HS-5 (cell line): ENCODE data around the gene LRRK1.
"Not testable (repeated sequence)": the region's sequence is repeated elsewhere in the genome, so short reads cannot be mapped to it uniquely, and the experiment has no call there.

Experiments
- DNase-seq: peaks from one replicate; pipeline ENCODE4 v3.0.0-alpha.2; 2012; ENCODE audit warnings: low read depth

LRRK1 gene

GRCh38 chr15:101092156-101092866, 173.2 kb downstream of the LRRK1 start:
- DNase-seq, result no peak

GRCh38 chr15:101092867-101093202, 173.7 kb downstream of the LRRK1 start:
- DNase-seq, result no peak

GRCh38 chr15:101093958-101094357, 174.8 kb downstream of the LRRK1 start:
- no peak for DNase-seq

GRCh38 chr15:101095796-101096406, 176.7 kb downstream of the LRRK1 start:
- DNase-seq, result not testable (repeated sequence)

- no peak for DNase-seq
Measured at GRCh38 chr15:101097111-101097510, 178.0 kb downstream of the LRRK1 start.

GRCh38 chr15:101099183-101099582, 180.0 kb downstream of the LRRK1 start:
- no peak for DNase-seq

- DNase-seq, result no peak
Measured at GRCh38 chr15:101100118-101100517, 181.0 kb downstream of the LRRK1 start.

- no peak for DNase-seq
Measured at GRCh38 chr15:101100593-101101442, 181.7 kb downstream of the LRRK1 start.

GRCh38 chr15:101101676-101102075, 182.5 kb downstream of the LRRK1 start:
- DNase-seq, result no peak

- no peak for DNase-seq
Measured at GRCh38 chr15:101102746-101103145, 183.6 kb downstream of the LRRK1 start.

GRCh38 chr15:101103598-101103997, 184.4 kb downstream of the LRRK1 start:
- DNase-seq, result no peak

GRCh38 chr15:101104141-101104540, 185.0 kb downstream of the LRRK1 start:
- DNase-seq, result no peak

- DNase-seq, result no peak
Measured at GRCh38 chr15:101105059-101105891, 186.1 kb downstream of the LRRK1 start.

- DNase-seq, result no peak
Measured at GRCh38 chr15:101107101-101107500, 187.9 kb downstream of the LRRK1 start.

- DNase-seq, result no peak
Measured at GRCh38 chr15:101107625-101108460, 188.7 kb downstream of the LRRK1 start.

- DNase-seq, result no peak
Measured at GRCh38 chr15:101108461-101108775, 189.3 kb downstream of the LRRK1 start.

- DNase-seq, result no peak
Measured at GRCh38 chr15:101108791-101109190, 189.6 kb downstream of the LRRK1 start.

- DNase-seq, result no peak
Measured at GRCh38 chr15:101110681-101111569, 191.8 kb downstream of the LRRK1 start.

- DNase-seq, result no peak
Measured at GRCh38 chr15:101111570-101112262, 192.6 kb downstream of the LRRK1 start.
